Lower leg skin (tissue), 4 donors: ENCODE data around the gene ARHGDIG. TPM values are rescaled to one million over a fixed set of nuclear protein-coding genes. Genes with fewer than 3 reads are reported as not detected.

Experiments used
- DNase-seq, 2 donors: peaks; one replicate each; pipeline ENCODE4 v3.0.0-alpha.2; 2019; ENCODE audit warnings: low spot score in 2 of 2
- H3K4me3 ChIP-seq: fragments of 200-600 bp; sonication (generic); 2 replicates; pipeline ENCODE4 v1.5.1; 2017; ENCODE audit warnings: mild to moderate bottlenecking, low read depth; ENCODE audit not compliant: poor library complexity, severe bottlenecking
- CTCF ChIP-seq, 3 donors: fragments of 450-650 bp; IDR thresholded peaks; one replicate each; pipeline ENCODE4 v1.5.1; 2016; ENCODE audit warnings: antibody characterized with exemption in 3 of 3, mild to moderate bottlenecking in 3 of 3, moderate library complexity in 2 of 3
- POLR2A ChIP-seq, 2 donors: fragments of 450-650 bp; IDR thresholded peaks; one replicate each; pipeline ENCODE4 v1.6.1; 2016 to 2017; ENCODE audit warnings: antibody characterized with exemption in 2 of 2, mild to moderate bottlenecking in 1 of 2, moderate library complexity in 1 of 2
- WGBS, 2 donors: methylation state at CpG; one replicate each; pipeline ENCODE4 v1.1.5; 2018; 5-methylcytosine and 5-hydroxymethylcytosine counted together
- intact Hi-C: fragments of 100-400 bp; cut with DNase I; formaldehyde crosslinking; loops from one replicate; pipeline ENCODE4 v1.15.0; 2023; ENCODE audit warnings: low total_unique reads
- total RNA-seq, 4 donors: library from RNA; depleted of rRNA; stranded (reverse); fragments of >200 nt; gene quantifications; one replicate each; pipeline ENCODE4 v1.1.0, GENCODE V29; 2016

Gene ARHGDIG
- total RNA-seq, 4 donors from 2014 or later = not detected

GRCh38 chr16:284204-285120, 4.1 kb downstream of the ARHGDIG start:
- no peak overlapping the region for H3K4me3 ChIP-seq
- WGBS, 2 donors = 89 to 94% methylated on average over 38 to 52 of the region's 52 CpGs
- TF ChIP-seq POLR2A (IDR thresholded peaks at IDR 0.05) (no peak), CTCF (IDR thresholded peaks at IDR 0.05) (no peak)
- DNase-seq = no peak
- intact Hi-C loops = no loop called here

- intact Hi-C loops = no loop called here
- H3K4me3 ChIP-seq = no peak overlapping the region
- TF ChIP-seq CTCF (IDR thresholded peaks at IDR 0.05) (no peak), POLR2A (IDR thresholded peaks at IDR 0.05) (no peak)
- DNase-seq = no peak
- WGBS, 2 donors = 92 to 95% methylated on average over 33 to 48 of the region's 48 CpGs
Measured at GRCh38 chr16:285146-286055, 5.0 kb downstream of the ARHGDIG start.

GRCh38 chr16:286491-287297, 6.3 kb downstream of the ARHGDIG start:
- intact Hi-C loops = no loop called here
- no peak for TF ChIP-seq POLR2A (IDR thresholded peaks at IDR 0.05)
- TF ChIP-seq CTCF (IDR thresholded peaks at IDR 0.05) = no peak
- H3K4me3 ChIP-seq = no peak overlapping the region
- 90 to 95% methylated on average over 17 to 20 of the region's 22 CpGs for WGBS, 2 donors
- DNase-seq = no peak

GRCh38 chr16:287298-287811, 7.0 kb downstream of the ARHGDIG start:
- WGBS, 2 donors = 77 to 78% methylated on average over 15 to 16 of the region's 16 CpGs
- no peak overlapping the region for H3K4me3 ChIP-seq
- TF ChIP-seq POLR2A (IDR thresholded peaks at IDR 0.05) (no peak), CTCF (IDR thresholded peaks at IDR 0.05) (no peak)
- no peak for DNase-seq
- intact Hi-C loops = no loop called here
